HL-60 (cell line): Measurements from ENCODE around the gene AGAP1.

Experiments
- CTCF ChIP-seq: IDR thresholded peaks from one replicate; pipeline ENCODE4 v1.5.1; 2011; ENCODE audit warnings: low read length, control low read depth, inconsistent platforms; ENCODE audit not compliant: insufficient read depth
- GABPA ChIP-seq: IDR thresholded peaks from 2 replicates; pipeline ENCODE4 v1.6.1; 2012; ENCODE audit warnings: low read depth
- POLR2AphosphoS5 ChIP-seq: IDR thresholded peaks from 2 replicates; pipeline ENCODE4 v1.6.1; 2012; ENCODE audit warnings: low read depth

DNA sequence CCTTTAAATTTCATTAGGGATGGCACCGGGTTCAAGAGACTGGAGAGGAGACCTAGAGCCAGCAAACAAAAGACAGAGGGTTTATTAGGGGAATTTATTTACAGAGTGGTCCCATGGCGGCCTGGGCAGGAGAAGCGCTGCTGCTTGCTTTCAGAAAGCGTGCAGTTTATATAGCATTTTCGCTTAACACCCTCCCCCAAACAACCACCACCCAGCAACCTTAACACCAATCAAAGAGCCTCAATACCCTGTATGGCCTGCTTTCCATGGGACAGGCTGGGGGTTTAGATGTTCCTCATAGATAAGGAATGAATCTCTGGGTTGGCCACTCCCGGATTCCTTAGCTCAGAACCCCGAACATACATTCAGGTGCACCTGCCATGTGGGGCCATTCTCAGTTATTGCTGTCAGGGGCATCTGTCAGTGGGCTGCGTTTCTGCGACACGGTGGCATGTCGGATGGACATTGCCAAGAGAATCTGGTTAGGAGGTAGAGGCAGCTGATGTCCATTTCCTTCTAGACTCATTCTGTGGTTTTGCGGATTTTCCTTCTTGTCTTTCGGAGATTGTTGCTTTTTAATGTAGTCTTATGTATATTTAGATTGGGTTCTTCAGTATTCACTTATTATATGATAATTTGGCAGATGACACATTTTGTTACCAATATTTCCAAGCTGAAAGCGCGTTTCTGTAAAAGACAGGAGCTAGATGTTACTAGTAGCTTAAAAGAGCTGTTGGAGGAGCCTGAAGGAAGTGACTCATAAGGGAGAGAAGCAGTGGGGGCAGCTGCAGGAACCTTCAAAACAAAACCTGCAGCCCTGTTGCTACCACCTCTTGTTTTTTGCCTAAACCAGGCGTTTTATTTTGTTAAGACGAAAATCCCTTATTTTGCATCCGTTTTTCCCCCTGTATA is 7.2 kb downstream of the AGAP1 start:
- TF ChIP-seq CTCF = no peak
- no peak for TF ChIP-seq GABPA
- no peak for TF ChIP-seq POLR2AphosphoS5
